A673 (cell line): Measurements from ENCODE around the gene ACLY. TPM values are rescaled to one million over a fixed set of nuclear protein-coding genes. Genes with fewer than 3 reads are reported as not detected.
"Not testable (repeated sequence)": the region's sequence is repeated elsewhere in the genome, so short reads cannot be mapped to it uniquely, and the experiment has no call there.

Experiments used
- BruUV-seq: library from RNA; stranded (reverse); fragments of 400-500 nt; replicated peaks from 2 replicates; lab custom pipeline; 2021; lab: Mats Ljungman, UMichigan
- CTCF ChIA-PET: fragments of 300-600 bp; sonication (Branson Sonifier 250); formaldehyde crosslinking; loops from one replicate; lab custom pipeline; 2022; ENCODE audit warnings: antibody characterized with exemption; lab: Charles Lee
- POLR2A ChIA-PET: fragments of 300-600 bp; sonication (Branson Sonifier 250); formaldehyde crosslinking; loops from one replicate; lab custom pipeline; 2022; ENCODE audit warnings: antibody characterized with exemption; ENCODE audit not compliant: low non-redundant PET; lab: Charles Lee
- DNase-seq: peaks from one replicate; pipeline ENCODE4 v3.0.0-alpha.2; 2015; ENCODE audit warnings: low spot score
- H3K27ac ChIP-seq: fragments of 200-600 bp; sonication (generic); 2 replicates; pipeline ENCODE4 v1.5.1; 2016; ENCODE audit warnings: mixed run types, low read depth, mild to moderate bottlenecking, mixed read lengths, antibody characterized with exemption, low read length; ENCODE audit not compliant: poor library complexity, severe bottlenecking
- H3K27me3 ChIP-seq: fragments of 200-600 bp; sonication (generic); replicated peaks from 2 replicates; pipeline ENCODE4 v1.6.1; 2017; ENCODE audit warnings: mixed run types, low read depth, mild to moderate bottlenecking, mixed read lengths, antibody characterized with exemption, low read length; ENCODE audit not compliant: insufficient read depth, poor library complexity
- H3K36me3 ChIP-seq: fragments of 200-600 bp; sonication (generic); 2 replicates; pipeline ENCODE4 v1.6.1; 2016; ENCODE audit warnings: mixed run types, mild to moderate bottlenecking, mixed read lengths, antibody characterized with exemption, low read length; ENCODE audit not compliant: insufficient read depth, poor library complexity, severe bottlenecking
- H3K4me1 ChIP-seq: fragments of 200-600 bp; sonication (generic); 2 replicates; pipeline ENCODE4 v1.6.1; 2017; ENCODE audit warnings: mixed run types, mild to moderate bottlenecking, mixed read lengths, antibody characterized with exemption, low read length; ENCODE audit not compliant: insufficient read depth, poor library complexity, severe bottlenecking
- H3K4me3 ChIP-seq: fragments of 200-600 bp; sonication (generic); 2 replicates; pipeline ENCODE4 v1.5.1; 2016; ENCODE audit warnings: low read depth, mixed run types, mild to moderate bottlenecking, mixed read lengths, low read length; ENCODE audit not compliant: poor library complexity, severe bottlenecking
- H3K9me3 ChIP-seq: fragments of 200-600 bp; sonication (generic); 2 replicates; pipeline ENCODE4 v1.6.1; 2016; ENCODE audit warnings: mixed run types, low read depth, mild to moderate bottlenecking, mixed read lengths, antibody characterized with exemption, low read length; ENCODE audit not compliant: poor library complexity, severe bottlenecking
- EZH2 ChIP-seq: fragments of 200-600 bp; sonication (generic); IDR thresholded peaks from 2 replicates; pipeline ENCODE4 v1.6.1; 2017; ENCODE audit warnings: borderline replicate concordance, low read depth, mild to moderate bottlenecking, mixed read lengths, antibody characterized with exemption, low read length; ENCODE audit not compliant: poor library complexity, severe bottlenecking
- intact Hi-C: fragments of 100-400 bp; cut with micrococcal nuclease; formaldehyde crosslinking; loops from one replicate; pipeline ENCODE4 v1.10.0; 2022; ENCODE audit not compliant: unreplicated experiment
- total RNA-seq: library from RNA; stranded (reverse); gene quantifications from 2 replicates; pipeline ENCODE4 v1.2.3, GENCODE V29; 2021
- TF ChIP-seq, protein P1 (sequence below): fragments of 300-800, 200-600 bp; sonication (generic); conservative IDR thresholded peaks from 2 replicates; pipeline ENCODE4 v1.5.1; 2017; ENCODE audit warnings: low read depth, mild to moderate bottlenecking, antibody characterized with exemption, low read length, moderate library complexity, mixed read lengths

The ACLY gene
- total RNA-seq, 1 experiment from 2014 or later = 175 TPM

DNA sequence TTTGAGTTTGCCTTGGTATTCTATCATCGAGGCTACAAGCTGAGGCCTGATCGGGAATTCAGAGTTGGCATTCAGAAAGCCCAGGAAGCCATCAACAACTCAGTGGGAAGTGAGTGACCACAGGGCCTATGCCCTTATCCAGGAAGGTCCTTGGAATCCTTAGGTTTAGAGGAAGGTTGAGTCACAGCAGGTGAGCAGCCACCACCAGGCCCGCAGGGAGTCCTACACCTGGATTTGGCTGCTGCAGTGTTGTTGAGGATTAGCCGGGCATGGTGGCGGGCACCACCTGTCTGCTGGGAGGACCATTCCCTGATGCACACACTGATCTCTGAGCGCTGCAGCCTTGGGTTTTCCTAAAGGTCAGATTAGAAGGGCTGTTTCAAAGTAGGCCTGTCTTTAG lies 16.9 kb upstream of the ACLY start:
- H3K4me3 ChIP-seq = no peak overlapping the region
- BruUV-seq = no TSS peak
- intact Hi-C loops = no loop called here
- TF ChIP-seq, protein P1, sequence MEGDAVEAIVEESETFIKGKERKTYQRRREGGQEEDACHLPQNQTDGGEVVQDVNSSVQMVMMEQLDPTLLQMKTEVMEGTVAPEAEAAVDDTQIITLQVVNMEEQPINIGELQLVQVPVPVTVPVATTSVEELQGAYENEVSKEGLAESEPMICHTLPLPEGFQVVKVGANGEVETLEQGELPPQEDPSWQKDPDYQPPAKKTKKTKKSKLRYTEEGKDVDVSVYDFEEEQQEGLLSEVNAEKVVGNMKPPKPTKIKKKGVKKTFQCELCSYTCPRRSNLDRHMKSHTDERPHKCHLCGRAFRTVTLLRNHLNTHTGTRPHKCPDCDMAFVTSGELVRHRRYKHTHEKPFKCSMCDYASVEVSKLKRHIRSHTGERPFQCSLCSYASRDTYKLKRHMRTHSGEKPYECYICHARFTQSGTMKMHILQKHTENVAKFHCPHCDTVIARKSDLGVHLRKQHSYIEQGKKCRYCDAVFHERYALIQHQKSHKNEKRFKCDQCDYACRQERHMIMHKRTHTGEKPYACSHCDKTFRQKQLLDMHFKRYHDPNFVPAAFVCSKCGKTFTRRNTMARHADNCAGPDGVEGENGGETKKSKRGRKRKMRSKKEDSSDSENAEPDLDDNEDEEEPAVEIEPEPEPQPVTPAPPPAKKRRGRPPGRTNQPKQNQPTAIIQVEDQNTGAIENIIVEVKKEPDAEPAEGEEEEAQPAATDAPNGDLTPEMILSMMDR = no peak
- no peak for TF ChIP-seq EZH2
- H3K27me3 ChIP-seq = no peaks in the 10 kb centered on the region
- no peaks in the 10 kb centered on the region for H3K36me3 ChIP-seq
- CTCF ChIA-PET = no interaction called here
- H3K4me1 ChIP-seq = no peaks in the 10 kb centered on the region
- DNase-seq = no peak
- POLR2A ChIA-PET = no interaction called here
- no peak overlapping the region for H3K27ac ChIP-seq
- H3K9me3 ChIP-seq = no peaks in the 10 kb centered on the region

DNA sequence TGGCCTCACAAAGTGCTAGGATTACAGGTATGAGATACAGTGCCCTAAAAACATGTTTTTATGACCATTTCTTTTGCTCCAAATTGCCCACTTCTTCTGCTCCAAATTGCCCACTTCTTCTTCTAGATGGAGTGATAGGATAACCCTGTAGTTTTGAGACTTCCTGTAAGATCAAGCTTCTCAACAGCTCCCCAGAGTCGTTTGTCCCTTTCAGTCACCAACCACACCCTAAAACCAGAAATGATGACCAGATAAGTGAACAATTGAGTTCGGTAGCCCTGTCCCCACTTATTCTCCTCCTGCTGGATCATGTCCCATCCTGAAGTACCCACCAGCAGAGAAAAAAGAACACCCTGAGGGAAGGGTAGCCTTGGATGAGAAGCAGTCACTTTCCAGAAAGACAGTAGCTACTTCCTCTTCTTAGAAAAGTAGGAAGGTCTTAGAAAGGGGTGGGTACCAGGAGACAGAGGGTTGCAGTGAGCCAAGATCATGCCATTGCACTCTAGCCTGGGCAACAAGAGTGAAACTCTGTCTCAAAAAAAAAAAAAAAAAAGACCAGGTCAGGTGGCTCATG lies 14.2 kb upstream of the ACLY start:
- DNase-seq = no peak
- Histone ChIP-seq H3K4me1 (no peaks in the 10 kb centered on the region), H3K9me3 (no peaks in the 10 kb centered on the region), H3K4me3 (no peak overlapping the region), H3K36me3 (no peaks in the 10 kb centered on the region), H3K27ac (no peak overlapping the region), H3K27me3 (no peaks in the 10 kb centered on the region)
- no peak for TF ChIP-seq EZH2
- TF ChIP-seq, protein P1 = no peak
- CTCF ChIA-PET = interaction anchor here (0.6 kb wide), 1 partner anchor 14 kb away, joined by 8 read pairs; the partner anchor contains the start of gene ACLY
- no TSS peak for BruUV-seq
- POLR2A ChIA-PET = no interaction called here
- intact Hi-C loops = no loop called here

DNA sequence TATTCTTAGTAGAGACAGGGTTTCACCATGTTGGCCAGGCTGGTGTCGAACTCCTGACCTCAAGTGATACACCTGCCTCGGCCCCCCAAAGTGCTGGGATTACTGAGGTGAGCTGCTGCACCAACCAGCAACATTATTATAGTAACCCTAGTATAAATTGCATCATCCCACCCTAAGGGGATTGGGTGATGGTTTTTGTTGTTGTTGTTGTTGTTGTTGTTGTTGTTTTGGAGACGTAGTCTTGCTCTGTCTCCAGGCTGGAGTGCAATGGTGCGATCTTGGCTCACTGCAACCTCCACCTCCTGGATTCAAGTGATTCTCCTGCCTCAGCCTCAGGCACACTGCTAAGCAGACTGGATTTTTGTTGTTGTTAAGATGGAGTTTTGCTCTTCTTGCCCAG lies 13.0 kb upstream of the ACLY start:
- H3K27me3 ChIP-seq, BruUV-seq, H3K4me3 ChIP-seq, DNase-seq, H3K4me1 ChIP-seq, CTCF ChIA-PET, H3K36me3 ChIP-seq, H3K9me3 ChIP-seq, intact Hi-C loops, H3K27ac ChIP-seq, POLR2A ChIA-PET: not testable (repeated sequence)

DNA sequence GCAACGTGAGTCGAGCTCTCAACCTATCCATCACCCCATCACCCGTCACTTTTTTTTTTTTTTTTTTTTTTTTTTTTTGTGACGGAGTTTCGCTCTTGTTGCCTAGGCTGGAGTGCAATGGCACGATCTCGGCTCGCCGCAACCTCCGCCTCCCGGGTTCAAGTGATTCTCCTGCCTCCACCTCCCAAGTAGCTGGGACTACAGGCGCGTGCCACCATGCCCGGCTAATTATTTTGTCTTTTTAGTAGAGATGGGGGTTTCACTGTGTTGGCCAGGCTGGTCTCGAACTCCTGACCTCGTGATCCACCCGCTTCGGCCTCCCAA lies 12.0 kb upstream of the ACLY start:
- H3K27me3 ChIP-seq, H3K4me1 ChIP-seq, intact Hi-C loops, H3K9me3 ChIP-seq, H3K36me3 ChIP-seq, DNase-seq: not testable (repeated sequence)
- H3K4me3 ChIP-seq = peak overlapping the region; percentile 56
- TSS peak; percentile 70 for BruUV-seq
- POLR2A ChIA-PET = interaction anchor here (0.5 to 1.0 kb wide), 3 partner anchors 36 to 239 kb away, joined by 4 to 8 read pairs (median 5); partner anchors contain the start of gene CNP
- H3K27ac ChIP-seq = peak overlapping the region; percentile 37
- CTCF ChIA-PET = interaction anchor here (0.5 to 0.8 kb wide), 3 partner anchors 12 to 605 kb away, joined by 3 to 5 read pairs (median 4); partner anchors contain the start of genes ACLY and NAGLU
